Mesendoderm (in vitro differentiated cells): ENCODE data around the gene UBAP2L.
"Not testable (repeated sequence)": the region's sequence is repeated elsewhere in the genome, so short reads cannot be mapped to it uniquely, and the experiment has no call there.

Experiments used
- DNase-seq: peaks from one replicate; pipeline ENCODE4 v3.0.0; 2013
- H2AK5ac ChIP-seq: 2 replicates; pipeline ENCODE4 v1.6.1; 2013; ENCODE audit warnings: low read length, inconsistent platforms
- H2BK120ac ChIP-seq: 2 replicates; pipeline ENCODE4 v1.6.1; 2013; ENCODE audit warnings: low read depth, mild to moderate bottlenecking, low read length, moderate library complexity, mixed read lengths
- H2BK15ac ChIP-seq: replicated peaks from 2 replicates; pipeline ENCODE4 v1.6.1; 2013; ENCODE audit warnings: low read depth, mild to moderate bottlenecking, moderate library complexity
- H2BK5ac ChIP-seq: 2 replicates; pipeline ENCODE4 v1.6.1; 2013; ENCODE audit warnings: low read length, inconsistent platforms
- H3K18ac ChIP-seq: 2 replicates; pipeline ENCODE4 v1.6.1; 2013; ENCODE audit warnings: mild to moderate bottlenecking, low read length, mixed read lengths
- H3K23ac ChIP-seq: one replicate; pipeline ENCODE4 v1.6.1; 2013; ENCODE audit warnings: low read length
- H3K27ac ChIP-seq: 2 replicates; pipeline ENCODE4 v1.5.1; 2013; ENCODE audit warnings: low read depth, mild to moderate bottlenecking, inconsistent platforms, low read length, moderate library complexity
- H3K27me3 ChIP-seq: 2 replicates; pipeline ENCODE4 v1.6.1; 2013; ENCODE audit warnings: low read length, control low read depth, mild to moderate bottlenecking, inconsistent platforms; ENCODE audit not compliant: insufficient read depth, poor library complexity
- H3K36me3 ChIP-seq: 2 replicates; pipeline ENCODE4 v1.6.1; 2013; ENCODE audit warnings: low read length, inconsistent platforms; ENCODE audit not compliant: control insufficient read depth, insufficient read depth
- H3K4ac ChIP-seq: one replicate; pipeline ENCODE4 v1.6.1; 2013; ENCODE audit warnings: low read depth, mild to moderate bottlenecking, low read length, moderate library complexity
- H3K4me1 ChIP-seq: 2 replicates; pipeline ENCODE4 v1.6.1; 2013; ENCODE audit warnings: low read depth, low read length, inconsistent platforms; ENCODE audit not compliant: control insufficient read depth
- H3K4me2 ChIP-seq: 2 replicates; pipeline ENCODE4 v1.6.1; 2013; ENCODE audit warnings: low read length
- H3K4me3 ChIP-seq: 2 replicates; pipeline ENCODE4 v1.5.1; 2013; ENCODE audit warnings: mild to moderate bottlenecking, low read length
- H3K56ac ChIP-seq: one replicate; pipeline ENCODE4 v1.6.1; 2013; ENCODE audit warnings: low read length
- H3K79me1 ChIP-seq: 2 replicates; pipeline ENCODE4 v1.6.1; 2013; ENCODE audit warnings: low read length, inconsistent platforms
- H3K79me2 ChIP-seq: 2 replicates; pipeline ENCODE4 v1.6.1; 2013; ENCODE audit warnings: mild to moderate bottlenecking, low read length; ENCODE audit not compliant: control insufficient read depth, insufficient read depth
- H3K9ac ChIP-seq: 2 replicates; pipeline ENCODE4 v1.6.1; 2013; ENCODE audit warnings: low read length, inconsistent platforms
- H4K5ac ChIP-seq: one replicate; pipeline ENCODE4 v1.6.1; 2013; ENCODE audit warnings: low read length
- H4K8ac ChIP-seq: one replicate; pipeline ENCODE4 v1.6.1; 2013; ENCODE audit warnings: low read depth, mild to moderate bottlenecking, control low read depth, low read length, moderate library complexity
- WGBS: extraction: QIAGEN DNeasy Blood & Tissue Kit; methylation state at CpG from one replicate; pipeline ENCODE4 v1.1.7; 2013; ENCODE audit warnings: low lambda C conversion rate, missing lambda C conversion rate; ENCODE audit not compliant: insufficient coverage; ENCODE audit errors: extremely low coverage; 5-methylcytosine and 5-hydroxymethylcytosine counted together

Gene UBAP2L

GRCh38 chr1:154295408-154296235 lies 74.9 kb downstream of the UBAP2L start:
- no peak for DNase-seq

DNA sequence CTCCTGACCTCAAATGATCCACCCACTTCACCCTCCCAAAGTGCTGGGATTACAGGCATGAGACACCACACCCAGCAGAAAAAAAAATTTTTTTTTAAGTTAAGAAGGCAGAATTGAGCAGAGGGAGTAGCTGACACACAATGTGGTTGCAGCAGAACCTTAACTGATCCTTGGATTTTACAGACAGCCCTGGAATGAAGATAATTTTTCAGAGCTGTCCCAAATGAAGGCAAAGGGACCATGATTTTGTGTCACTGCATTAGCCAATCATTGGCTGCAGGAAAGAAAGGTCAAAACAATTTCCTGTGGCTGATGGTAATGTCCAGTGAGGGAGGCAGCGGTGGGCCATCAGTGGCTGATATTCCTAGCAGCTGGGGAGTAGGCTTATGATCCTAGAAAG lies 80.8 kb downstream of the UBAP2L start:
- Histone ChIP-seq H3K4me3 (no peak overlapping the region), H2BK120ac (no peak overlapping the region), H3K79me1 (no peaks in the 10 kb centered on the region), H3K56ac (no peak overlapping the region), H2BK5ac (no peak overlapping the region), H3K4ac (no peak overlapping the region), H3K23ac (no peak overlapping the region), H3K9ac (no peak overlapping the region), H4K5ac (no peak overlapping the region), H2BK15ac (no peak overlapping the region), H3K36me3 (no peaks in the 10 kb centered on the region), H3K27ac (no peak overlapping the region), H4K8ac (no peak overlapping the region), H3K4me2 (no peak overlapping the region), H3K18ac (no peak overlapping the region), H3K79me2 (no peaks in the 10 kb centered on the region), H2AK5ac (no peak overlapping the region), H3K4me1 (no peaks in the 10 kb centered on the region), H3K27me3 (no peaks in the 10 kb centered on the region)
- no peak for DNase-seq
- no CpG with 5 or more reads among the region's 1 CpG for WGBS

More at GRCh38 chr1:154295408-154296235, 74.9 kb downstream of the UBAP2L start:
- H3K79me2 ChIP-seq, result no peaks in the 10 kb centered on the region
- WGBS, result no CpG with 5 or more reads among the region's 8 CpGs
- H3K9ac ChIP-seq, result no peak overlapping the region
- H2AK5ac ChIP-seq, result no peak overlapping the region
- H3K27me3 ChIP-seq, result no peaks in the 10 kb centered on the region
- no peak overlapping the region for H3K23ac ChIP-seq
- no peak overlapping the region for H3K18ac ChIP-seq
- H3K36me3 ChIP-seq, result no peaks in the 10 kb centered on the region
- no peaks in the 10 kb centered on the region for H3K79me1 ChIP-seq
- H2BK15ac ChIP-seq, result no peak overlapping the region
- H2BK120ac ChIP-seq, result no peak overlapping the region
- H3K4ac ChIP-seq, result no peak overlapping the region
- no peak overlapping the region for H4K5ac ChIP-seq
- no peak overlapping the region for H3K4me2 ChIP-seq
- H2BK5ac ChIP-seq, result no peak overlapping the region
- H3K27ac ChIP-seq, result no peak overlapping the region
- no peak overlapping the region for H3K56ac ChIP-seq
- H3K4me1 ChIP-seq, result no peaks in the 10 kb centered on the region
- no peak overlapping the region for H4K8ac ChIP-seq
- H3K4me3 ChIP-seq, result no peak overlapping the region

DNA sequence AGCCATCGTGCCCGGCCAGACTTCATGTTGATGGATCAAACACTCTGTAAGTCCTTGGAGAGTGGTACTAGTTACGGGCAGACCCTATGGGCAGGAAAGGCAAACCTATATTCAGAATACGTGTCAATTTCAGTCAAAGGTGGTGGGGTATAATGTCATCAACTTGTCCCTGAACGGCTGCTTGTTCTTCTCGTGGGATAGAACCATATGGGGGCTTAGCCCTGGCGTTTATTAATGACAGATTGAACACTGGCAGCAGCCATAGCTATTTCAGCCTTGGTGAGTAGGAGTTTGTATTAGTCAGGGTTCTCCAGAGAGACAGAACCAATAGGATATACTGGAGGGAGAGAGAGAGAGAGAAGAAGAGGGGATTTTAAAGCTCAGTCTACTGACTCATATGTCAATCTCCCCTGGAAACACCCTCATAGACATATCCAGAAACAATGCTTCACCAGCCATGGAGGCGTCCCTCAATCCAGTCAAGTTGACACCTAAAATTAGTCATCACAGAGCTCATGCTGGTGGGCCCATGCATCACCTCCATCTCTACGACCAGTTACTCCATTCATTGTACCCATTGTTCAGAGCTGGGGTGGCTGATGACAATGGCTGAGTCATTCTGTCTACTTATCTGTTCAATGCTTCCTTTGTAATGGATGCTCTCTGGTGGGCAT lies 84.0 kb downstream of the UBAP2L start:
- H3K4ac ChIP-seq, result no peak overlapping the region
- no peak overlapping the region for H2AK5ac ChIP-seq
- no peak overlapping the region for H2BK120ac ChIP-seq
- H3K36me3 ChIP-seq, result no peaks in the 10 kb centered on the region
- no peak overlapping the region for H3K4me3 ChIP-seq
- no peaks in the 10 kb centered on the region for H3K4me1 ChIP-seq
- H3K56ac ChIP-seq, result no peak overlapping the region
- no peak overlapping the region for H4K5ac ChIP-seq
- no peak overlapping the region for H4K8ac ChIP-seq
- no peak overlapping the region for H2BK15ac ChIP-seq
- WGBS, result no CpG with 5 or more reads among the region's 9 CpGs
- no peak overlapping the region for H3K9ac ChIP-seq
- no peaks in the 10 kb centered on the region for H3K79me1 ChIP-seq
- no peak overlapping the region for H2BK5ac ChIP-seq
- no peaks in the 10 kb centered on the region for H3K79me2 ChIP-seq
- H3K27ac ChIP-seq, result no peak overlapping the region
- H3K4me2 ChIP-seq, result no peak overlapping the region
- H3K23ac ChIP-seq, result no peak overlapping the region
- no peak for DNase-seq
- no peaks in the 10 kb centered on the region for H3K27me3 ChIP-seq
- no peak overlapping the region for H3K18ac ChIP-seq

DNA sequence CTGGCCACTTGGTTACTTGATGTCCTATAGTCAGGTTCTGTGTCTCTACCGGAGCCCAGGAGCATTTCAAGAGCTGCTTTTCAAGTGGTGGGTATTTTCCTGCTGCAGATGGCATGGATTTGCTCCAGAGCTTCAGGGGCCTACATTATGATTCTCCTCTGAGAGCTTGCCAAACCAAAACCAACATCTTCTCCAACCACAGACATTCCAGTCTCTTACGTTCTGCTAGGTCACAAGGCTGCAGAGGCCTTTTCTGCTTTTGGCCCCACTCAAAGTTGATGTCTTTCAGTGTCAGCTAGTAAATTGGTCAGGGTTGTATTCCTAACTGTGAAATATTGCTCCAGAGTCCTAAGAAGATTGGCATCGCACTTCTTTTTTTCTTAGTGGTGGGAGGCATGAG lies 85.4 kb downstream of the UBAP2L start:
- no peak overlapping the region for H3K4me3 ChIP-seq
- H3K23ac ChIP-seq, result no peak overlapping the region
- no peak for DNase-seq
- H2BK15ac ChIP-seq, result no peak overlapping the region
- no peak overlapping the region for H3K4ac ChIP-seq
- WGBS, result no CpG with 5 or more reads among the region's 3 CpGs
- no peak overlapping the region for H3K18ac ChIP-seq
- H3K36me3 ChIP-seq, result no peaks in the 10 kb centered on the region
- no peaks in the 10 kb centered on the region for H3K4me1 ChIP-seq
- no peaks in the 10 kb centered on the region for H3K79me1 ChIP-seq
- no peak overlapping the region for H2BK5ac ChIP-seq
- H3K27ac ChIP-seq, result no peak overlapping the region
- H2AK5ac ChIP-seq, result no peak overlapping the region
- H4K8ac ChIP-seq, result no peak overlapping the region
- H3K56ac ChIP-seq, result no peak overlapping the region
- H3K79me2 ChIP-seq, result no peaks in the 10 kb centered on the region
- no peak overlapping the region for H2BK120ac ChIP-seq
- H3K9ac ChIP-seq, result no peak overlapping the region
- no peak overlapping the region for H3K4me2 ChIP-seq
- H3K27me3 ChIP-seq, result no peaks in the 10 kb centered on the region
- no peak overlapping the region for H4K5ac ChIP-seq

GRCh38 chr1:154307670-154308270 lies 87.0 kb downstream of the UBAP2L start:
- H3K4me2 ChIP-seq, H3K27me3 ChIP-seq, H3K79me2 ChIP-seq, H3K18ac ChIP-seq, H3K56ac ChIP-seq, H3K36me3 ChIP-seq, H2AK5ac ChIP-seq, H3K9ac ChIP-seq, H2BK15ac ChIP-seq, H2BK120ac ChIP-seq, DNase-seq, H4K8ac ChIP-seq, H3K4me1 ChIP-seq, H3K4me3 ChIP-seq, H4K5ac ChIP-seq, H3K23ac ChIP-seq, H3K4ac ChIP-seq, H2BK5ac ChIP-seq, H3K79me1 ChIP-seq, H3K27ac ChIP-seq: not testable (repeated sequence)
- no CpG with 5 or more reads among the region's 4 CpGs for WGBS
